Measurements from ENCODE around the gene RAMP3. TPM values are rescaled to one million over a fixed set of nuclear protein-coding genes. Genes with fewer than 3 reads are reported as not detected.
A peak's percentile ranks its signal among the peaks of the same experiment; 100 is the strongest.

The RAMP3 gene
- total RNA-seq, 1 donor from 2014 or later: not detected

GRCh38 chr7:45147858-45148652 lies 9.5 kb upstream of the RAMP3 start:
- Mint-ChIP-seq H3K36me3 (ENCODE audit: low read depth, unreplicated experiment) (no peaks in the 10 kb centered on the region), H3K4me3 (ENCODE audit: unreplicated experiment) (no peak overlapping the region), H3K27me3 (ENCODE audit: low read depth, unreplicated experiment) (peaks cover 33% of the 10 kb centered on the region), H3K4me1 (ENCODE audit: low read depth, unreplicated experiment) (peaks cover 2% of the 10 kb centered on the region), H3K27ac (ENCODE audit: unreplicated experiment) (peak overlapping the region; percentile 38), H3K9me3 (ENCODE audit: unreplicated experiment) (peaks cover 6% of the 10 kb centered on the region)
- DNase-seq (ENCODE audit: low read depth) (no peak), FAIRE-seq (no peak)
- Histone ChIP-seq H3K4me1 (ENCODE audit: insufficient read depth, low read length) (no peaks in the 10 kb centered on the region), H3K9me3 (ENCODE audit: insufficient read depth, low read depth, low read length) (no peaks in the 10 kb centered on the region), H4K20me1 (ENCODE audit: insufficient read depth, low read length) (no peaks in the 10 kb centered on the region), H3K27me3 (ENCODE audit: insufficient read depth, low read length) (peaks cover 8% of the 10 kb centered on the region), H3K79me2 (ENCODE audit: insufficient read depth, low read length) (no peaks in the 10 kb centered on the region), H3K27ac (ENCODE audit: low read depth, low read length) (no peak overlapping the region), H3K36me3 (ENCODE audit: insufficient read depth, low read length) (no peaks in the 10 kb centered on the region), H3K4me3 (ENCODE audit: insufficient read depth, low read depth, low read length) (no peak overlapping the region), H3K4me2 (ENCODE audit: low read length) (no peak overlapping the region), H2AFZ (ENCODE audit: low read depth, low read length) (no peak overlapping the region), H3K9ac (ENCODE audit: low read length) (no peak overlapping the region)
- TF ChIP-seq, protein P1, sequence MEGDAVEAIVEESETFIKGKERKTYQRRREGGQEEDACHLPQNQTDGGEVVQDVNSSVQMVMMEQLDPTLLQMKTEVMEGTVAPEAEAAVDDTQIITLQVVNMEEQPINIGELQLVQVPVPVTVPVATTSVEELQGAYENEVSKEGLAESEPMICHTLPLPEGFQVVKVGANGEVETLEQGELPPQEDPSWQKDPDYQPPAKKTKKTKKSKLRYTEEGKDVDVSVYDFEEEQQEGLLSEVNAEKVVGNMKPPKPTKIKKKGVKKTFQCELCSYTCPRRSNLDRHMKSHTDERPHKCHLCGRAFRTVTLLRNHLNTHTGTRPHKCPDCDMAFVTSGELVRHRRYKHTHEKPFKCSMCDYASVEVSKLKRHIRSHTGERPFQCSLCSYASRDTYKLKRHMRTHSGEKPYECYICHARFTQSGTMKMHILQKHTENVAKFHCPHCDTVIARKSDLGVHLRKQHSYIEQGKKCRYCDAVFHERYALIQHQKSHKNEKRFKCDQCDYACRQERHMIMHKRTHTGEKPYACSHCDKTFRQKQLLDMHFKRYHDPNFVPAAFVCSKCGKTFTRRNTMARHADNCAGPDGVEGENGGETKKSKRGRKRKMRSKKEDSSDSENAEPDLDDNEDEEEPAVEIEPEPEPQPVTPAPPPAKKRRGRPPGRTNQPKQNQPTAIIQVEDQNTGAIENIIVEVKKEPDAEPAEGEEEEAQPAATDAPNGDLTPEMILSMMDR (IDR thresholded peaks at IDR 0.05; ENCODE audit: insufficient read depth, low read depth, low read length): no peak
- TF ChIP-seq EZH2 (IDR thresholded peaks at IDR 0.05; ENCODE audit: insufficient read depth, low read length): no peak

DNA sequence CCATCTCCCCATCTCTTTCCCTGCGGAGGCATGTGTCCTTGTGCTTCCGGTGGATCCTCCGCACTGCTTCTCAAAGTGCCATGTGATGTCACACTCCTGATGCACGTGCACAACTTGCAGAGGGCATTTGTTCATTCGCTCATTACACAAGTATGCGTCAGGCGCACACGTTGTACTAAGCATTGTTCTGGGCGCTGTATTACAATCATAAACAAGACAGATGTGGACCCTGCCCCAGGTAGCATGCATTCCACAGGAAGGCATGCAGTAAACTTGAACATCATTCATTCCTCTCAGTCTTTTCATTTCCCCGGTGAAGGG lies 9.0 kb upstream of the RAMP3 start:
- no peak for FAIRE-seq
- H3K79me2 ChIP-seq (ENCODE audit: insufficient read depth, low read length): no peaks in the 10 kb centered on the region
- Mint-ChIP-seq H3K9me3 (ENCODE audit: unreplicated experiment) (peaks cover 6% of the 10 kb centered on the region), H3K4me1 (ENCODE audit: low read depth, unreplicated experiment) (peaks cover under 1% of the 10 kb centered on the region), H3K36me3 (ENCODE audit: low read depth, unreplicated experiment) (no peaks in the 10 kb centered on the region), H3K4me3 (ENCODE audit: unreplicated experiment) (no peak overlapping the region), H3K27ac (ENCODE audit: unreplicated experiment) (no peak overlapping the region), H3K27me3 (ENCODE audit: low read depth, unreplicated experiment) (peaks cover 33% of the 10 kb centered on the region)
- no peak overlapping the region for H3K4me2 ChIP-seq (ENCODE audit: low read length)
- H3K27me3 ChIP-seq (ENCODE audit: insufficient read depth, low read length): peaks cover 8% of the 10 kb centered on the region
- H3K9me3 ChIP-seq (ENCODE audit: insufficient read depth, low read depth, low read length): no peaks in the 10 kb centered on the region
- no peak overlapping the region for H2AFZ ChIP-seq (ENCODE audit: low read depth, low read length)
- no peaks in the 10 kb centered on the region for H3K4me1 ChIP-seq (ENCODE audit: insufficient read depth, low read length)
- H3K27ac ChIP-seq (ENCODE audit: low read depth, low read length): no peak overlapping the region
- H3K9ac ChIP-seq (ENCODE audit: low read length): no peak overlapping the region
- H3K4me3 ChIP-seq (ENCODE audit: insufficient read depth, low read depth, low read length): no peak overlapping the region
- DNase-seq (ENCODE audit: low read depth): no peak
- no peaks in the 10 kb centered on the region for H3K36me3 ChIP-seq (ENCODE audit: insufficient read depth, low read length)
- TF ChIP-seq, protein P1 (IDR thresholded peaks at IDR 0.05; ENCODE audit: insufficient read depth, low read depth, low read length): no peak
- TF ChIP-seq EZH2 (IDR thresholded peaks at IDR 0.05; ENCODE audit: insufficient read depth, low read length): no peak
- H4K20me1 ChIP-seq (ENCODE audit: insufficient read depth, low read length): no peaks in the 10 kb centered on the region

DNA sequence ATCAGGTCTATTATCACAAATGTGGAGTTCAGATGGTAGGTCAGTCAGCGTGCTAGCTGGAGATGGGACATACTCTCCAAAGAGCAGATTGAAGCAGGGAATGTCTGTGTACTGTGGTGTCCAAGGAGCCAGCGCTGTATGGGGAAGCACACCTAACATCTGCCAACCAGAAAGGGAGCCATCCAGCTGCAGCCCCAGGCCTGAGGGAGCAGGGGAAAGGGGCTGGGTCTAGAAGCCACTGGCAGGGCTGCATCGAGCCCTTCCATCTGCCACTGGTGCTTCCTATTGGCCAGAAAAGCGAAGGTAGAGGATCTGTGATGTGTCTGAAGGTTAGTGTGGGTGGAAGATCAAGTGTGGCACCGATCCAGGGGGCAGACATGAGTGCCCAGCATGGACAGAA lies 8.0 kb upstream of the RAMP3 start:
- FAIRE-seq (no peak), DNase-seq (ENCODE audit: low read depth) (no peak)
- Histone ChIP-seq H3K27ac (ENCODE audit: low read depth, low read length) (no peak overlapping the region), H3K9me3 (ENCODE audit: insufficient read depth, low read depth, low read length) (no peaks in the 10 kb centered on the region), H3K4me1 (ENCODE audit: insufficient read depth, low read length) (no peaks in the 10 kb centered on the region), H3K4me3 (ENCODE audit: insufficient read depth, low read depth, low read length) (no peak overlapping the region), H4K20me1 (ENCODE audit: insufficient read depth, low read length) (no peaks in the 10 kb centered on the region), H3K79me2 (ENCODE audit: insufficient read depth, low read length) (no peaks in the 10 kb centered on the region), H3K27me3 (ENCODE audit: insufficient read depth, low read length) (peaks cover 8% of the 10 kb centered on the region), H3K9ac (ENCODE audit: low read length) (no peak overlapping the region), H2AFZ (ENCODE audit: low read depth, low read length) (no peak overlapping the region), H3K4me2 (ENCODE audit: low read length) (no peak overlapping the region), H3K36me3 (ENCODE audit: insufficient read depth, low read length) (no peaks in the 10 kb centered on the region)
- Mint-ChIP-seq H3K4me1 (ENCODE audit: low read depth, unreplicated experiment) (no peaks in the 10 kb centered on the region), H3K9me3 (ENCODE audit: unreplicated experiment) (peaks cover 6% of the 10 kb centered on the region), H3K27ac (ENCODE audit: unreplicated experiment) (no peak overlapping the region), H3K4me3 (ENCODE audit: unreplicated experiment) (no peak overlapping the region), H3K27me3 (ENCODE audit: low read depth, unreplicated experiment) (peaks cover 31% of the 10 kb centered on the region), H3K36me3 (ENCODE audit: low read depth, unreplicated experiment) (no peaks in the 10 kb centered on the region)
- no peak for TF ChIP-seq EZH2 (IDR thresholded peaks at IDR 0.05; ENCODE audit: insufficient read depth, low read length)
- TF ChIP-seq, protein P1 (IDR thresholded peaks at IDR 0.05; ENCODE audit: insufficient read depth, low read depth, low read length): no peak

Measured in astrocyte (in vitro differentiated cells and primary cell).